ENCODE results near the gene INHBC. TPM values are rescaled to one million over a fixed set of nuclear protein-coding genes. Genes with fewer than 3 reads are reported as not detected.

INHBC gene
- total RNA-seq, 1 experiment from 2014 or later = 0.20 TPM

DNA sequence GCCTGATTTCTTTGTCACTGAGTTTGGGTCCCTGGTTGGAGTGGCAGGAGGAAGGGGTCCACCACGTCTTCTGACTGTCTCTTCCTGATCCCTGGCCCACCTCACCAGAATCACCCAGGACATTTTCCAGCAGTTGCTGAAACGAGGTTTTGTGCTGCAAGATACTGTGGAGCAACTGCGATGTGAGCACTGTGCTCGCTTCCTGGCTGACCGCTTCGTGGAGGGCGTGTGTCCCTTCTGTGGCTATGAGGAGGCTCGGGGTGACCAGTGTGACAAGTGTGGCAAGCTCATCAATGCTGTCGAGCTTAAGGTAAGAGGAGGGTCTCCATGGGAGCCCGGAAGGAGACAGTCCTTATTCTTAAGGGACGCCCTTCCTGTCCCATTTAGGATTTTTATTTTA, 65.6 kb downstream of the INHBC start:
- Histone ChIP-seq H3K4me1 (ENCODE audit: control insufficient read depth in 1 of 2, insufficient read depth in 2 of 2, low read length in 2 of 2) (no peaks in the 10 kb centered on the region), H3K79me2 (ENCODE audit: insufficient read depth, low read length) (no peaks in the 10 kb centered on the region), H3K27ac (ENCODE audit: low read depth, low read length) (no peak overlapping the region), H3K9me2 (ENCODE audit: insufficient read depth) (no peaks in the 10 kb centered on the region), H3K9ac (ENCODE audit: low read length) (no peak overlapping the region), H3K4me2 (ENCODE audit: low read length) (no peak overlapping the region), H2AFZ (ENCODE audit: low read depth, low read length, poor library complexity, severe bottlenecking) (no peak overlapping the region), H3K36me3 (ENCODE audit: control insufficient read depth in 1 of 2, insufficient read depth in 2 of 2, low read length in 2 of 2) (peaks cover 46 to 57% of the 10 kb centered on the region in 2 experiments), H3K9me3 (ENCODE audit: control insufficient read depth in 1 of 2, insufficient read depth in 1 of 2, low read depth in 1 of 2, low read length in 2 of 2) (no peaks in the 10 kb centered on the region), H4K20me1 (ENCODE audit: insufficient read depth) (no peaks in the 10 kb centered on the region), H3K27me3 (ENCODE audit: insufficient read depth, low read length) (no peaks in the 10 kb centered on the region), H3K4me3 (replicated peaks in 1 of 2; ENCODE audit: low read depth in 1 of 2, low read length in 2 of 2) (no peak overlapping the region)
- DNase-seq (ENCODE audit: low read depth, low spot score) (no peak), ATAC-seq (no peak)
- ChIA-PET POLR2A (no interaction called here), CTCF (no interaction called here), RAD21 (ENCODE audit: low non-redundant PET in 1 of 2, low total read pairs in 2 of 2, uncharacterized antibody in 2 of 2, unreplicated experiment in 2 of 2) (no interaction called here)
- no TSS peak for BruUV-seq (replicated peaks)
- no peak for TF ChIP-seq POLR2A (IDR thresholded peaks at IDR 0.05; ENCODE audit: borderline replicate concordance, extremely low read depth, insufficient read depth, insufficient read length)
- TF ChIP-seq EGR1 (IDR thresholded peaks at IDR 0.05; ENCODE audit: low read depth) = no peak
- no peak for TF ChIP-seq TCF7L2 (IDR thresholded peaks at IDR 0.05; ENCODE audit: borderline replicate concordance, extremely low read depth, insufficient read depth, insufficient read length)
- TF ChIP-seq POLR2AphosphoS5 (IDR thresholded peaks at IDR 0.05; ENCODE audit: low read depth, low read length) = peak; percentile 30; the same call in 1 of the 2 replicates
- no peak for TF ChIP-seq SRF (IDR thresholded peaks at IDR 0.05; ENCODE audit: low read depth)
- TF ChIP-seq CBX3 (IDR thresholded peaks at IDR 0.05; ENCODE audit: low read depth) = no peak
- intact Hi-C loops (cut with micrococcal nuclease) = no loop called here

Other genes with a start within 250 kb of the INHBC start
- 20.0 TPM for gene NXPH4, start 218.0 kb upstream of the INHBC start, total RNA-seq (2021; ENCODE audit: unreplicated experiment)
- 280 TPM for gene SHMT2, start 205.1 kb upstream of the INHBC start, total RNA-seq (2021; ENCODE audit: unreplicated experiment)
- gene STAC3, start 183.6 kb upstream of the INHBC start, total RNA-seq (2021; ENCODE audit: unreplicated experiment) = 2.5 TPM
- gene R3HDM2, start 3.7 kb upstream of the INHBC start, total RNA-seq (2021; ENCODE audit: unreplicated experiment) = 45.4 TPM
- gene INHBE, start 20.5 kb downstream of the INHBC start, total RNA-seq (2021; ENCODE audit: unreplicated experiment) = 0.89 TPM
- gene GLI1, start 25.0 kb downstream of the INHBC start, total RNA-seq (2021; ENCODE audit: unreplicated experiment) = 6.4 TPM
- 0.84 TPM for gene ARHGAP9, start 45.1 kb downstream of the INHBC start, total RNA-seq (2021; ENCODE audit: unreplicated experiment)
- 344 TPM for gene MARS1, start 53.3 kb downstream of the INHBC start, total RNA-seq (2021; ENCODE audit: unreplicated experiment)
- 84.7 TPM for gene DDIT3, start 85.7 kb downstream of the INHBC start, total RNA-seq (2021; ENCODE audit: unreplicated experiment)
- 70.1 TPM for gene MBD6, start 88.0 kb downstream of the INHBC start, total RNA-seq (2021; ENCODE audit: unreplicated experiment)
- gene DCTN2, start 112.4 kb downstream of the INHBC start, total RNA-seq (2021; ENCODE audit: unreplicated experiment) = 95.9 TPM
- gene KIF5A, start 115.3 kb downstream of the INHBC start, total RNA-seq (2021; ENCODE audit: unreplicated experiment) = 5.2 TPM
- gene PIP4K2C, start 156.4 kb downstream of the INHBC start, total RNA-seq (2021; ENCODE audit: unreplicated experiment) = 38.4 TPM
- 0.37 TPM for gene DTX3, start 170.0 kb downstream of the INHBC start, total RNA-seq (2021; ENCODE audit: unreplicated experiment)
- gene ARHGEF25, start 176.7 kb downstream of the INHBC start, total RNA-seq (2021; ENCODE audit: unreplicated experiment) = 3.6 TPM
- 31.3 TPM for gene B4GALNT1, start 198.4 kb downstream of the INHBC start, total RNA-seq (2021; ENCODE audit: unreplicated experiment)